HG03095 (cell line): ENCODE measurements around the gene CACNA1H.

Experiments
- ATAC-seq: cut with Tn5 transposase; IDR thresholded peaks from one replicate; pipeline ENCODE4 v1.9.1; 2021; ENCODE audit warnings: moderate library complexity; ENCODE audit not compliant: unreplicated experiment

Gene CACNA1H

DNA sequence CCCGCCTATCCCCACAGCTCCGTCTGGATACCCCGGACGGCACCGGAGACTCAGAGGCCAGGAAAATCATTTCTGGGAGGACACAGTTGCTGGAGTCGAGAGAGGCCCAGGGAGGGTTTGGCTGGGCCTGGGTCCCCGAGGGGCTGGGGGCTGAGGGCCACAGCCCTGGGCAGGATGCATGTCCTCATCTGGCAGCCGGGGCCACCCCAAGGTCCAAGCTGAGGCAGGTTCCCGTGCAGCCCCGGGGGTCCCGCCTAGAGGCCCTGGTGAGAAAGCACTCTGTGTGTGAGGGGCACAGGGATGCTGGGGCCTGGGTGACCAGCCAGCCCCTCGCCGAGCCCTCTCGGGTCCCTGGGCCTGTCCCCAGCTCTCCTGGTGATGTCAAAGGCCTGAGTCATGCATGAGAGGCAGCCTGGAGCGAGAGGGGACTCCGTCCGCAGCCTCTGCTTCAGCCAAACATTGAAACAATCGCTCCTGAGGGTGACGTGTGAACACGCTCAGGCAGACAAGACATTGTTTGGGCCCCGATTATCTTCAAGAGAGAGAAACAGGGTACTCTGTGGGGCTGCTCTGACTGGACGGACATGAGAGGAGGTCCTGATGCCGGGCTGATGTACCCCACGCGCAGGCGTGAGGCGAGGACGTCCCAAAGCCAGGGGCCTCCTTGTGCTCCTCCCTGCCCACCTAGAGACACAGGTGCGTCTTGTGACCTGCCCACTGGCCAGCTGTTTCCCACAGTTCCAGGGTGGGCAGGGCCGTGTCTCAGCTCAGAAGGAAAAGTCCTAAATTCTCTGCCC is 31.1 kb upstream of the CACNA1H start:
- no peak for ATAC-seq

DNA sequence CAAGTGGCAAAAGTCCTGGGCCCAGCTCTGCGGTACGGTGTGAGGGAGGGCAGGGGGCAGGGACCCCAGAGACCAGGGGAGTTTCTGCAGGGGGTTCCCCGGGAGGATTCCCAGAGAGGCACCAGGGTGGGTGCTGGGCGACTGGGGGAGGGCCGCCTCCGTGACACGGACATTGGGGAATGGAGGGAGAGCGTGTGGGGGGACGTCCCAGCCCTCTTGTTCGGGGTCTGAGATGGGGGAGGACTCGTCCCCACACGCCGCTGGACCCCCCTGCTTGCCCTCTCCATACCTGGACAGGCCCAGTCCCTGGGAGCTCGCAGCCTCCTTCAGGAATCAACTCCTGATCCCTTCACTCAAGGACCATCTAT is 30.5 kb upstream of the CACNA1H start:
- no peak for ATAC-seq

DNA sequence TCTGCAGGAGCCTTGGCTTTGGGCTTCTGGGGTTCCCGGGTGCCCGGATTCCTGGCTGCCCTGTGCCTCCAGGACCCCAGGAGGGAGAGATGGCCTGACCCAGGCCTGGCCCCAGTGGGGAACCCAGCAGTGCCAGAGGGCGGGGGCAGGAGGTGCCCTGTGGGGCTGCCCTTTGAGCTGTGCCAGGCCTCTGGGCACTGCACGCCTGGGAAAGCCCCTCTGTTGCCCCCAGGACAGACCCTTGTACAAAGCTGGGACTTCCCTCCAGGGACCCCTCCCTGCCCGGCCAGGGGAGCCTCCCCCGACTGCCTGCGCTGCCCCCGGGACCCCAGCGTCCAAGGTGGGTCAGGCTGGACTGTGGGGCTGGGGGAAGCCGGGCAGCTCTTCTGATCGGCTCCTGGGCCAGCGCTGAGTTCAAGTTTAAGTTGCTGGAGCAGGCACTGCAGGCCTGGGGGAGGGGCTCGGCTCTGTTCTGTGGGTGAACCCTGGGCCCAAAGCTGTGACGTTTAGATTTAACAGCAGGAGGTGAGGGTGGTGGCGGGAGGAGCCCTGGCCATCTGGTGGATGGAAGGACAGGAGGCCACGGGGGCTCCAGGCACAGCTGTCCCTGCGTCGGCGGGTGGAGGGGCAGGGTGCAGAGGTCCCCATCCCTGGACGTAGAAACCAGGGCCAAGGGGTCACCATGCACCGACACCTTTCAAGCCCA is 29.2 kb upstream of the CACNA1H start:
- no peak for ATAC-seq

DNA sequence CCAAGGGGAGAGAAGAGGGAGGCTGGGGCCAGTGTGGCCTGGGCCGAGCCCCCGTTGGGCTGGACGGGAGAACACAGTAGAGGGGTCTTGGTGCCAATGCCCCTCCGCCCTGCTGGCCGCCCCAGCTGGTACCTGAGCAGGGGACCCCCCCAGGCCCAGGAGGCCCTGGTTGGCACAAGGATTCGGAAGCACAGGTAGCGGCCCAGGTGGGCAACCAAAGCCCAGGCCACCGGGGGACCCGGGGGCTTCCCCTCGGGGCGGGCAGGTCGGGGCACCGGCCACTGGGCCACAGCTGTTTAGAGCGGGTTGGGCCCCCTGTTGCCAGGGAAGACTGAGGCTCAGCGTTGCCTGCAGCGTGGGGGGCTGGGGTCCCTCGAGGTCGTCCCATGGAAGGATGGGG is 28.6 kb upstream of the CACNA1H start:
- no peak for ATAC-seq

DNA sequence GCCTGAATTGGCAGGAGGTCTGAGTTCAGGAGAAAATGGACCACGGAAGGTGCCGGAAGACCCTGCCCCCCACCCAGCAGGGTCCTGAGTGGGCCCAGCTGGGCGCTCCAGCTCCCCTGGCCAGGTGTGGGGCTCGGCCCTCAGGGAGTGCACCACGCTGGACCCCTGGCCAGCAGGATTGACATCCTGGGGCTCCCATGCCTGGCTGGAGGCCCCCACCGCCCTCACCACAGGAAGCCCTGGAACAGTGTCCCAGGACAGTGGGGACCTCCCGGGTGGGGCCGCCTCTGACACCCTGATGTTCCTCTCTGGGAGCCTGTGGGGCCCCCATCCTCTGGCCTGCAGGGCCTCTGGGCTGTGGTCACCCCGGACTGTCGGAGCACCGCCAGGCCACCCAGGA is 28.1 kb upstream of the CACNA1H start:
- ATAC-seq = no peak

DNA sequence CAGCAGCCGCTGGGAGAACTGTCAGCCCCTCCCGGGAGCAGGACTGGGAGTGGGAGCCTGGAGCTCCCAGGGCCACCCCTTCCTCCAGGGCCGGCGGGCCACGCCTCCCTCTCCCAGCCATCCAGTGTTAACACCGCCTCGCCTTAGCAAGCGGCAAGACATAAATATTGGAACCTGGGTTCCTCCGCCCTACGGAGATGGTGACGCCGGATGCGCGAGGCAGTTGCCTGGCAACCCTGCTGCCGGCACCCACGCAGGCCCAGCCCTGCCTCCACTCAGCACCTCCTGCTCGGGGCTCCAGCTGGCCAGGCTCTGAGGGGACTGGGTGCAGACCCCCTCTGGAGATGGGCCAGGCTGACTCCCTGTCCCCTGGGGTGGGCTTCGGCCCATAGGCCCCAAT is 27.4 kb upstream of the CACNA1H start:
- ATAC-seq = no peak

DNA sequence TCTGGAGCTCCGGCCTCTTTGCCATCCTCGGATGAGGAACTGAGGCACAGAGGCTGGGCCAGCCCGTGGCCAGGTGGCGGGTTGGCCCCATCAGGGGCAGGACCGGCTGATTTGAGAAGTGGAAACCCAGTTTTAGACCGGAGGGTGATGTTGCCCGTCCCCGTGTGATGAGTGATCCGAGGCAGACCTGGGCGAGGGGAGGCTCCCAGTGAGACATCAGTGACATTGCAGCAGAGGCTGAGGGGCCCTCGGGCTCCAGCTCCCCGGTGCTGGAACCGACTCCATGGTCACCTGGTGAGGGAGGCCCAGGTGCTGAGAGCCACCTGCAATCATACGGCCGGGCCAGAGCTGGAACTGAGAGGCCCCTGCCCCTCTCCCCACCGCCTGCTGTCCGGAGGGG is 26.9 kb upstream of the CACNA1H start:
- ATAC-seq = no peak

DNA sequence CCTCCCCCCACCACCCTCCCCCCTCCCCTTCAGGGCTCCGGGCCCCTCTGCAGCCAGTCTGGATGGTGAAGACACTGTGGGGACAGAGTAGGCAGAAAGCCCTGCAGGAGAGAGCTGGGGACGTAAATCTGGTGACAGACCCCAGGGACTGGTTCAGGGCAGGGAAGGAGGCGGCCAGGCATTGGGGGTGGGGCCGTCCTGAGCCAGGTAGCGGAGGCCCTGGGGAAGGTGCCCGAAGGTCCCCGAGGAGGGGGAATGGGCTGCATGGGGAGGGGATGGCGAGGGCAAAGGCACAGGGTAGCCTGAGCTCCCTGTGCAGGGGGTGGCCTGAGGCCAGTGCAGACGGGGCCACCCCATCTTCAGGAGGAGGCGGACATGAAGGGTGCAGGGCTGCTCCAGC is 26.3 kb upstream of the CACNA1H start:
- ATAC-seq = no peak

DNA sequence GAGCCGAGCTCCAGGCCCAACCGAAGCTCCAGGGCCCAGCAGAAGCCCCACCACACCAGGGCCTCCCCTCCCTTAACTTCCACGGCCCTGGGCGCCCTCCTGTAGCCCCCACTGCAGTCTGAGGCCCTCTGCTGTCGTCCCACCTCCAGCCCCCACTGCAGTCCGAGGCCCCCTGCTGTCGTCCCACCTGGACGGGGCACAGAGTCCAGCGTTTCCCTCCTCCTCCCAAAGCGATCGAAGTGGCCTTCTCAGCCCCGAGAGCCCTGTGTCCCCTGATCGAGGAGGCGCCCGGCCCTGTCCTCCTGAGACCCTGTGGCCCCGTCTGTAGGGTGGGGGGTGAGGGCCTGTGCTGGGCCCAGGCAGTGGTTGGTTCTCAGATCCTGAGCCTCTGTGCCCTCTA is 25.8 kb upstream of the CACNA1H start:
- ATAC-seq = no peak

DNA sequence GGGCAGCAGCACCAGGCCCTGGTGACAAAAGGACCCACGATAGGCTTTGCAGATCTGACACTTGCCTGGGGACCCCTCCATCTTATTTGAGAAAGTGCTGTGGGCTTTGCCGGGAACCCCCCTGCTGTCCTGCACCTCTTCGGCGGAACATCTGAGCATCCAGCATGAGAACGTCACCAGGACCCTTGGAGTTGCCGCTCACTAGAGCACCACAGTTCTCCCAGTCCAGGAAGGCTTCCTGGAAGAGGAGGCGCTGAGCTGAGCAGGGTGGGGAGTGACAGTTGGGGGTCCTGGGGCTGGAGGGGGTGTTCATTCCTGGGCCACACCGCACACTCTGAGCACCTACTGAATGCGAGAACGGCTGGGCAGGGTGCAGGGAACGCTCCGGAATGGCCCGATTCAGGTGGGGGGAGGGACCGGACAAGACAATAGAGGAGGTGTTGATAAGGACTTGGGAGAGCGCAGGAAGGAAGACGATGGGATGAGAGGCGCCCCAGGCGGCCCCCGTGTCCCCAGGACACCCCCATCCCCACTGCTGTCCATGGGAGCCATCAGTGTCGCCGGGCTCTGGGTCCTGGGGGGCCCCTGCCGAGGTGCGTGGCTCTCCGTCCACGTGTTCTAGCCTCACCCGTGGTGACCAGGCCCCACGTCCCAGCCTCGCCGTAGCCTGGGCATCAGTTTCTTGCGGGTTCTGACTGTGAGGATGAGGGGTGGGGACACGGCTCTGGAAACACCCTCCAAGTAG is 24.8 kb upstream of the CACNA1H start:
- ATAC-seq = no peak

DNA sequence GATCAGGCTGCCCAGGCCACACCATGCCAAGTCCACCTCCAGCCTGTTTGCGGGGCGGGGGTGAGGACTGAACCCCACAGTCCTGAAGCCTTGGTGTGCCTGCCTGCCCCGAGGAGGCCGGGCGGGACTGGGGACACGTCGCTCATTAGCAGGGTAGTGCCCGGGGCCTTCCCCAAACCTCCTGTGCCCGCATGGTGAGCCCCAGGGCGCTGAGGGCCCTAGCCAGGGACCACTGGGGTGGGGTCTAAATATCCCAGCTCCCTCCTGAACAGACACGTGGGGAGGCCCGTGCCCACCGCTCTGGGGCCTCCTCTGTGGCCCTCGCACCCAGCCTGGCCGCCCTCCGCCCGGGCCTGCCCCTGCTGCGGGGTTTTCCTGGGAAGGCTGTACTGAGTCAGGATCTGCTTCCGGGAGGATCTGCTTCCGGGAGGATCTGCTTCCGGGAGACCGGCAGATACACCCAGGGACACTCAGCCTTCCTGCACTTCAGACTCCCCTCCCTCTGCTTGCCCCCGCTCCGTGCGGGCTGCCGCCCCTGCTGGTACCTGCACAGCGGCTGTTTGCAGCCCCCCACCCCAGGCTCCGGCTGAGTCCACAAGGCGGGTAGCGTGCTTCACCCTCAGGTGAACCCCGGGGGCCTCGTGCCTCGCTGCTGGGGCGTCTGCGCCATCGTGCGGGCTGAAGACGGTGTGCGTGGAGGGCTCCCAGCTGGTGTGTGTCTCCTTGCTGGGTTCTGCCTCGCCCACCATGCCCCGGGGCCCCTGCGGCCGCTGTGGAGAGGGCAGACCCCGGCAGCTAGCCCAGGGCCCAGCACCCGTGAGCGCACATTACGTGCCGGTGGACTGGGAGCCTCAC is 23.6 kb upstream of the CACNA1H start:
- no peak for ATAC-seq

DNA sequence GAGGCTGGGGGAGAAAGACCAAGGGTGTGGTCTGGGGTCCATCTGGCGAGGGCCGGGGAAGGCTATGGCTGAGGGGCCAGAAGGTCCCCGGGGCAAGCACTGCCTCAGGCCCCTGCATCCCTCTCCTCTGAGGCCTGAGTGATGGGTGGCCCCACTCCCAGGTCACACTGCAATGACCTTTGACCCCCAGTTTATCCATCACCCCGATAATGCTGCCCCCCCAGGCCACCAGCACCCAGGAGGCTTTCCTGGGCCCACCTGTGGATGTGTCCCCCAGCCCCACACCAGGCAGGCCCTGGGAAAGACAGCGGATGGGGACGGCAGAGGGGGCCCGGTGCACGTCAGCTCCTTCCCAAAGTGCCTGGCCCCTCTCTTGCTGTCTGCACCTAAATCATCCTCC is 22.5 kb upstream of the CACNA1H start:
- no peak for ATAC-seq

DNA sequence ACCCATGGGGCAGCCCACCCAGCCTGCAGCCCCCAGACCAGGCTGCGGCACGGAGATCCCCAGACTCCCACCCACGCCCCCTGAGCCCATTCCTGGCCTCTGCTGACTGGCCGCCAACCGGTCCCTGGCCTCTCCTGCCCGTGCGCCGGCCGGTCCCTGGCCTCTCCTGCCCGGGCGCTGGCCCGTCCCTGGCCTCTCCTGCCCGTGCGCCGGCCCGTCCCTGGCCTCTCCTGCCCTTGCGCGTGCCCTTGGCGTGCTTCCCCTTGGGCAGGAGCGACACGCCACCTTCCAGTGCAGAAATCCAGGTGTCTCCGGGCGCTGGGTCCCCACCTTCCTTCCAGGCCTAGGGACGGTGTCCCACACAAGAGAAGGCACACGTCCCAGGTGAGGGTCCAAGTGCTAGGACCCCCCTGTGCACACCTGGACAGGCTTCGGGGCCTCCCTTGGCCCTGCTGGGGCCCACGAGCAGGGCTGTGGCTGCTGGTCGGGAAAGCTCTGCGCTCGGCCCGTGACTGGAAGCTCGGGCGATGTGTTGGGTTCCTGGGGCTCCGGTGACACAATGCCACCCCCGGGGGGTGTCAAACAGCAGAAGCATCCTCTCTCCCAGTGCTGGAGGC is 21.4 kb upstream of the CACNA1H start:
- ATAC-seq = no peak

DNA sequence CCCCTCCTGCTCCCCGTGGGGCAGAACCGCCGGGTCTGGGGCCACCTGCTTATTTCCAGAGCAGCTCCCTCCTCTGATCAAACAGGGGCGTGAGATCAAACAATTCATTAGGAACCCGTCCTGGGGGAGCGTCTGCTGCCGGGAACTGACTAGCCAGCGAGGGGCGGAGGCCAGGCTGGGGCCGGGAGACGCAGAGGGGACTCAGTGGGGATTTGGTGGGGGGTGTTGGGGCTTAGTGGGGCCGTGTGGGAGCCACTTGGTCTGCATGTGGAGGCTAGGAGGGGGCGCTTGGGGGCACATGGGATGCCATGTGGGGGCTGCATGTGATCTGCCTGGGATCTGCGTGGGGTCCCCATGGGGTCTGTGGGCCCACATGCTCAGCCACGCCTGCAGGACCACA is 20.5 kb upstream of the CACNA1H start:
- ATAC-seq = no peak

DNA sequence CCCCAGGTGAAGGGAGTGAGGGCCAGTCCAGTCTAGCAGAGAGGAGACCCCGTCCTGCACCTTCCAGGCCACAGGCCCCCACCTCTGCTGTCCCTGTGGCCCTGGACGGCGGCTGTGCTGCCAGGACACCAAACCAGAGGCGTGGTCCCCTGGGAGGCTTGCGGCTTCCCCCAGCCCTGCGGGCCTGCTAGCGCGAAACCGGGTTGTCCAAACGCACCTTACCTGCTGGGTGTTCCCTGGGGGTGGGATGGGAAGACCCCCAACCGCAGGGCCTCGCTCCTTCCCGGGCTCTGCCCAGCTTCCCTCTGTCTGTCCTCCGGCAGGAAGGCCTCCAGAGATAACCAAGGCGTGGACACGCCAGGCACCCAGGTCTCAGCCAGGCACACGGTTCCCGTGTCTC is 19.6 kb upstream of the CACNA1H start:
- ATAC-seq = no peak

DNA sequence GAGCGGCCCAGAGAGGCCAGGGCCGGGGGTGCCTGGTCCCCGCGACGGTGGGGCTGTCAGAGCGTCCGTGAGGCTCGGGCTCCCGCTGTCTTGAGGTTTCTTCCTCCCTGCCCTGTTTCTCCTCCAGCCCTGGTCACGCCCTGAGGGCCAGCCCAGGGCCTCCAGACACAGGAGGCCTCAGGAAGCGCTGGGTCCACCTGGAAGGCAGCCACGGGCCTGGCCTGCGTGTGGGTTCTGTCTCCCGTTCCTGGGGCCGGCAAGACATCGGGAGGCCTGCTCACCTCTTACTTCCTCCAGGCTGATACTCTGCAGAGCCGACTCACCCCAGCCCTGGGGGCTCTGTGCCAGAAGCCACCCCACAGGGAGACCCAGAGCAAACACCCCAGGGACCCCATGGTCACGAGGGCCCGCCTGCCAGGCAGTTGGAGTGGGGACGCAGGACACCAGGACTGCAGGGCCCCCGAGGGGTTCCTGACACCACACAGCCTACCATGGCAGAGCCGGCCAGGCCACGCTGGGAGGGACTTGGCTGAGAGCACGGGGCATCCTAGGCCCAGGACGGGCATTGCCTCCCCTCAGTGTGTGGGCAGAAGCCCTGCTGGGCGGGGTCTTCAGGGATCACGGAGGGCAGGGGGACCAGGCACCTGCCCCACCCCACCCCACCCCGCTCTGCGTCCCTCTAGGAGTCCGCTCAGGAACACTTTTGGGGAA is 18.9 kb upstream of the CACNA1H start:
- ATAC-seq = no peak

DNA sequence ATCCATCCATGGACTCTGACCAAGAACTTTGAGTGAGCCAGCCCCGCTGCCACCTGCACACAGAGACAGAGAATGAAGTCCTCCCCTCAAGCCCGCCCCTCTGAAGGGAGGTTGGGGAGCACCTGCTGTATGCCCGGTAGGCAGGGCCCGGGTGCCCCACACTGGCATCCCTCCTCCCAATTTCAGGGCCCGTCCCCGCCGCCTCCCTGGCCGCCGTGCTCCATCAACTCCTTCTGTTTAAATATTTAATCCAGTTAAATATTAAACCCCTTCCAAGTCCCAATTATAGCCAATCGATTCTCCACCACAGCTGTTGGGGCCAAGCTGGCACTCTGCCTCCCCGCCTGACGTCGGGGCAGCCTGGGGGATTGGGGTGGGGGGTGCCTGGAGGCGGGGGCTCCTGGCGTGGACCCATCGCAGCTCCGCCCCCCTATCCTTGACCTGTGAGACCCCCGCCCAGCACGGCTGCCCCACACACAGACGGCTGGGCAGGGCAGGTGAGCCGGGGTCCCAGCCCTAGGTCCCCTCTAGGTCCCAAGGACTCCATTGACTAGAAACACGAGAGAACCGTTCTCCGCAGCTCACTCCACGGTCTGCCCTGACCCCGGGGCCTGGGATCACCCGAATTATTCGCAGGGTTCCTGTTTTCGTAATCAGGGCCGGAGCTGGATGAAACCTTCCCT is 18.0 kb upstream of the CACNA1H start:
- no peak for ATAC-seq

DNA sequence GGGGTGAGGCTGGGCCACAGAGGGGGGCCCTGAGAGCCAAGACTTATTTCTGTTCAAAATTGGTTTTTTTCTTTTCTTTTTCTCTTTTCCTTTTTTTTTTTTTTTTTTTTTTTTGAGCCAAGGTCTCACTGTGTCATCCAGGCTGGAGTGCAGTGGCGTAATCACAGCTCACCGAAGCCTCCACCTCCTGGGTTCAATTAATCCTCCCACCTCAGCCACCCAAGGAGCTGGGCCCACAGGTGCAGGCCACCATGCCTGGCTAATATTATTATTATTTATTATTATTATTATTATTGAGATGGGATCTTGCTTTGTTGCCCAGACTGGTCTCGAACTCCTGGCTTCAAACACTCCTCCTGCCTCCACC is 17.5 kb upstream of the CACNA1H start:
- no peak for ATAC-seq

DNA sequence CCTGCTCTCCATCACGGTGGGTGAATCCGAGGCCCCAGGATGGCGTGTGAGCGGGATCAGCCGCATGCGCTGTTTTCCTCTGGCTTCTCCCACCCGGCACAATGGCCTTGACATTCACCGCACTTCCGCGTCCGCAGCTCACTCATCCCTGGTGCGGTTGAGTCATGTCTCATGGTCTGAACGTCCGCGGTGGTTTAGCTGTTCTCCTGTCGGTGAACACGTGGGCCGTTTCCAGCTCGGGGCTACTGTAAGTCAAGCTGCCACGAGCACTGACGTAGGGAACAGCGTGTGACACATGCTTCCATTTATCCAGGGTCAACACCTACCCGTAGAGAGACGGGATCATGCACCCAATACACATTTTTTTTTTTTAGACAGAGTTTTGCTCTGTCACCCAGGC is 15.3 kb upstream of the CACNA1H start:
- no peak for ATAC-seq
